ENCODE results near the gene LMOD2. TPM values are rescaled to one million over a fixed set of nuclear protein-coding genes. Genes with fewer than 3 reads are reported as not detected.

The LMOD2 gene
- polyA plus RNA-seq, 2 of the 4 experiments (the other 2 are of a cell fraction) = not detected

GRCh38 chr7:123679614-123680013 lies 23.9 kb downstream of the LMOD2 start:
- DNase-seq (ENCODE audit: low read depth in 1 of 2, low spot score in 1 of 2) = no peak
- Histone ChIP-seq H3K27ac (no peak overlapping the region), H3K9me3 (no peaks in the 10 kb centered on the region), H3K4me3 (no peak overlapping the region), H3K4me1 (peaks cover 9% of the 10 kb centered on the region; the same call in 2 of the 3 replicates), H3K4me2 (no peak overlapping the region)
- POLR2A ChIA-PET = no interaction called here
- TF ChIP-seq MAZ (IDR thresholded peaks at IDR 0.05; ENCODE audit: borderline replicate concordance, low read depth, low read length) (no peak), JUN (IDR thresholded peaks at IDR 0.05) (no peak), POLR2AphosphoS2 (conservative IDR thresholded peaks at IDR 0.05; ENCODE audit: low read length) (no peak), HOXA7 (CRISPR knock-in tag; IDR thresholded peaks at IDR 0.05) (no peak), ZNF302 (CRISPR knock-in tag; IDR thresholded peaks at IDR 0.05) (no peak), EHMT2 (IDR thresholded peaks at IDR 0.05; ENCODE audit: low read depth) (no peak), TFCP2L1 (CRISPR knock-in tag; IDR thresholded peaks at IDR 0.05) (no peak), HOXB13 (CRISPR knock-in tag; IDR thresholded peaks at IDR 0.05; ENCODE audit: low read depth) (no peak), HDAC2 (IDR thresholded peaks at IDR 0.05) (no peak), RARB (CRISPR knock-in tag; IDR thresholded peaks at IDR 0.05) (no peak), CHD4 (IDR thresholded peaks at IDR 0.05; ENCODE audit: borderline replicate concordance) (no peak), HOXB5 (CRISPR knock-in tag; IDR thresholded peaks at IDR 0.05) (no peak), EP300 (IDR thresholded peaks at IDR 0.05) (no peak), CBX8 (IDR thresholded peaks at IDR 0.05) (no peak), ESRRA (IDR thresholded peaks at IDR 0.05; ENCODE audit: borderline replicate concordance, low read length) (no peak)
- TF ChIP-seq, protein P1, sequence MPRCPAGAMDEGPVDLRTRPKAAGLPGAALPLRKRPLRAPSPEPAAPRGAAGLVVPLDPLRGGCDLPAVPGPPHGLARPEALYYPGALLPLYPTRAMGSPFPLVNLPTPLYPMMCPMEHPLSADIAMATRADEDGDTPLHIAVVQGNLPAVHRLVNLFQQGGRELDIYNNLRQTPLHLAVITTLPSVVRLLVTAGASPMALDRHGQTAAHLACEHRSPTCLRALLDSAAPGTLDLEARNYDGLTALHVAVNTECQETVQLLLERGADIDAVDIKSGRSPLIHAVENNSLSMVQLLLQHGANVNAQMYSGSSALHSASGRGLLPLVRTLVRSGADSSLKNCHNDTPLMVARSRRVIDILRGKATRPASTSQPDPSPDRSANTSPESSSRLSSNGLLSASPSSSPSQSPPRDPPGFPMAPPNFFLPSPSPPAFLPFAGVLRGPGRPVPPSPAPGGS (IDR thresholded peaks at IDR 0.05) = no peak
- no peak for ATAC-seq
- no peak for FAIRE-seq
- CTCF ChIA-PET = interaction anchor here (1.0 to 1.5 kb wide), 4 partner anchors 101 to 192 kb away, joined by 3 to 5 read pairs (median 4); no protein-coding TSS in a partner anchor
- 97% methylated on average over 3 of the region's 3 CpGs for WGBS (ENCODE audit: missing lambda C conversion rate)

- Histone ChIP-seq H3K4me3 (no peak overlapping the region), H3K4me1 (no peaks in the 10 kb centered on the region), H3K9me3 (no peaks in the 10 kb centered on the region), H3K27ac (no peak overlapping the region), H3K4me2 (no peak overlapping the region)
- no peak for FAIRE-seq
- CTCF ChIA-PET = interaction anchor here (1.5 kb wide), 1 partner anchor 117 kb away, joined by 5 read pairs; no protein-coding TSS in a partner anchor
- POLR2A ChIA-PET = no interaction called here
- DNase-seq (ENCODE audit: low read depth in 1 of 2, low spot score in 1 of 2) = no peak
- no peak for ATAC-seq
- WGBS (ENCODE audit: missing lambda C conversion rate) = 91% methylated on average over 3 of the region's 3 CpGs
- TF ChIP-seq ATOH8 (CRISPR knock-in tag; IDR thresholded peaks at IDR 0.05; ENCODE audit: low read depth) (no peak), RCOR1 (IDR thresholded peaks at IDR 0.05; ENCODE audit: low read depth, low read length) (no peak)
Observed at GRCh38 chr7:123680580-123680979, 24.9 kb downstream of the LMOD2 start.

- 78% methylated on average over 2 of the region's 2 CpGs for WGBS (ENCODE audit: missing lambda C conversion rate)
- no peak overlapping the region for H3K27ac ChIP-seq
- CTCF ChIA-PET = interaction anchor here (1.0 to 2.0 kb wide), 7 partner anchors 10 to 195 kb away, joined by 3 to 23 read pairs (median 4); no protein-coding TSS in a partner anchor
- ATAC-seq (no peak), DNase-seq (ENCODE audit: low read depth in 1 of 2, low spot score in 1 of 2) (no peak), FAIRE-seq (no peak)
- POLR2A ChIA-PET = no interaction called here
- no peak overlapping the region for H3K4me3 ChIP-seq
- no peak overlapping the region for H3K4me2 ChIP-seq
- H3K9me3 ChIP-seq = no peaks in the 10 kb centered on the region
- H3K4me1 ChIP-seq = no peaks in the 10 kb centered on the region
- no peak for TF ChIP-seq MYC (IDR thresholded peaks at IDR 0.05; ENCODE audit: borderline replicate concordance, low read length)
- TF ChIP-seq HMGXB4 (CRISPR knock-in tag; IDR thresholded peaks at IDR 0.05; ENCODE audit: borderline replicate concordance) = no peak
- no peak for TF ChIP-seq PHF8 (IDR thresholded peaks at IDR 0.05; ENCODE audit: borderline replicate concordance, low read depth)
Observed at GRCh38 chr7:123681561-123681960, 25.9 kb downstream of the LMOD2 start.

Measured in A549 (cell line).